CD1c-positive myeloid dendritic cell (primary cell): ENCODE data around the gene ALX3.
A peak's percentile ranks its signal among the peaks of the same experiment; 100 is the strongest.
"Not testable (repeated sequence)": the region's sequence is repeated elsewhere in the genome, so short reads cannot be mapped to it uniquely, and the experiment has no call there.

Experiments
- DNase-seq: peaks from one replicate; pipeline ENCODE4 v3.0.0-alpha.2; 2016; ENCODE audit errors: extremely low spot score

ALX3 gene

GRCh38 chr1:110047463-110047862 is 23.0 kb downstream of the ALX3 start:
- no peak for DNase-seq

DNA sequence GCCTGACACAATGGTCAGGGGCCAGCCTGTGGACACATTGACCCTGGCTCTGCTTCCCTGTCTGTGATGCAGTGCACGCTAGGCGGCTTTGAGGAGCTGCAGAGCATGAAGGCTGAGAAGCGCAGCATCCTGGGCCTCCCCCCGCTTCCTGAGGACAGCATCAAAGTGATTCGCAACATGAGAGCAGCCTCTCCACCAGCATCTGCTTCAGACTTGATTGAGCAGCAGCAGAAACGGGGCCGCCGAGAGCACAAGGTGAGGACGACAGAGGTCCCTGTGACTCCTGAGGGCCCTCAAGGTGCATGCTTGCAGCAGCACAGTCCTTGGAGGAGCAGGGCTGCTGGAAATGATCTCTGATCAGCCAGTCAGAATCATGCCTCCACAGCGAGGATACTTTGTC is 27.5 kb downstream of the ALX3 start:
- DNase-seq, result no peak

- DNase-seq, result peak; percentile 24
Measured at GRCh38 chr1:110040548-110040947, 29.9 kb downstream of the ALX3 start.

GRCh38 chr1:110039641-110040040 is 30.8 kb downstream of the ALX3 start:
- no peak for DNase-seq

DNA sequence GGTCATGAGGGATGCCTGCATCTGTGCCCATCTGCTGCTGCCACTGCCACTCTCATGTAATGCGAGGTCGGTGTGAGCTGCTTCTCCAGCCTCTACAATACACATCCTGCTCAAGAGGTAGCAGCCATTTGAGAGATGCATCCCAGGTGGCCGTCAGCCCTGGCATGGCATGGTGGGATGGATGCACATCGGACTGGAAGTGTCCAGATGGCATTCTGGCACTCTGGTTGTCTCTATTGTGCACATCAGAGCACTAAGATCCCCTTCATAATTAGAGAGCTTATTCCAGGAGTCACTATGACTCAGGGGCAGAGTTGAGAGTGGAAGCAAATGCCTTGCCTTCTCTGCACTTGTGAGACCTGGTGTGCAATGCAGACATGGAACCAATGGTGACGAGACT is 32.2 kb downstream of the ALX3 start:
- no peak for DNase-seq

DNA sequence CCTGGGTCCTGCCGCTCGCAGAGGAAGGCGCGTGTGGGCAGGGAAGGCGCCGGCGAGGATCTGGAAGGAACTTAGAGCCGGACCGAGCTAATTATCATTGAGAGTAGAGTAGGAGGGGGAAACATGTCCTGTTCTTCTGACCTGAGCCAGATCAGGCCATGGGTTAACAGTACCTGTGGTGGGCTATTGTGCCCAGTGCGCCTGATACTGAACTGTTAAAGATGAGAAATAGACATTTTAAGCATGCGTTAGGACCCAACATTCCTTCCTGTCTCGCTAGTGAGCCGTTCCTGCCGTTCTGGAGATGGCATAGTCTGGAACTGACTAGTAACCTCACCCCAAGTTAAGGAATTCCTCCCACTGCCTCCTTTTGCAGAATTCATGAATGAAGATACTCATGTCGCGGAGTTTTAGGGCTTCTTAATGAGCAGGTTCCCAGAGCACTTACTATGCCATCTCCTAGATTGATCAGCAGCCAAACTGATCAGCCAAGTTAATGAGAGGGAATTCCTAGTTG is 35.2 kb downstream of the ALX3 start:
- no peak for DNase-seq

GRCh38 chr1:110034451-110035235 is 35.8 kb downstream of the ALX3 start, which contains the start of gene STRIP1:
Gene STRIP1 (plus strand): TSS chr1:110034624. CDS start chr1:110034638, 14 bp downstream.
- peak; percentile 98 for DNase-seq

GRCh38 chr1:110034040-110034450 is 36.4 kb downstream of the ALX3 start:
- no peak for DNase-seq

GRCh38 chr1:110033421-110033820 is 37.1 kb downstream of the ALX3 start:
- no peak for DNase-seq

GRCh38 chr1:110032327-110032726 is 38.1 kb downstream of the ALX3 start:
- DNase-seq, result no peak

- not testable (repeated sequence) for DNase-seq
Measured at GRCh38 chr1:110030687-110031086, 39.8 kb downstream of the ALX3 start.

DNA sequence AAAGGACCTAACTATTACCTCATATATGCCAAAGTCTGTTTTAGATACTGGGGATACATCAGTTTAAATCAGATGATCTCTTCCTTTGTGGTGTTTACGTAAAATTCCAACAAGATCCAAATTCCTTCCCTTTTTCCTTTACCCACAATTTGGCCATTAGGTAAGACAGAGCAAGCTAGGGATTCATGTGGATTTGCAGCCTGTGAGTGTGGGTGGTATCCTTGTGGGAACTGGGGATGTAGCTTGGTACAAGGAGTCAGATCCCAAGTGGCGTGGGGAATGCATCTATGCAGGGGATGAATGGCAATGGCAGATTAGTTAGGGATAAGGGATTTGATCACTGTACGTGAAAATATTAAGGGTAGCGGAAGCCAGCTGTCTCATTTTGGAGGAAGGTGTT is 45.9 kb downstream of the ALX3 start:
- DNase-seq, result no peak

- no peak for DNase-seq
Measured at GRCh38 chr1:110021285-110021684, 49.2 kb downstream of the ALX3 start.

DNA sequence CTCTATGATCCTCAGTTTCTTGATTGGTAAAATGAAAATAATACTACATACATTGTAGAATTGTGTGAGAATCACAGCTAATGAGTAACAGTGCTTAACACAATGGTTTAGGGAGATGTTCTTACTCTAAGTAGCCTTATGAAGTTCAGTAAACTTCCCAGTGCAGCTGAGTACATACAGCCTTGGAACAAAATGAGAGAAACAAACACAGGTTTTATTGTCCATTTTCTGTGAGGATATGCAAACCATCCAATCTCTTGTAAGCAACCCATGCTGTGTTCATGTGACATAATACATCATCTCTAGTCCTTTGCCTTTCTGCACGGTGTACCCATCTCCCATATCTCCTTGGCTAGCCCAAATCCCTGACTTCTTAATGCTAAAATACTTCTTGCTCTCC is 50.7 kb downstream of the ALX3 start:
- no peak for DNase-seq

GRCh38 chr1:110018396-110018795 is 52.1 kb downstream of the ALX3 start:
- DNase-seq, result no peak

- no peak for DNase-seq
Measured at GRCh38 chr1:110017792-110018191, 52.7 kb downstream of the ALX3 start.

GRCh38 chr1:110012100-110012780 is 58.2 kb downstream of the ALX3 start:
- no peak for DNase-seq

- DNase-seq, result peak; percentile 57
Measured at GRCh38 chr1:110011527-110012041, 58.9 kb downstream of the ALX3 start.
